ENCODE results near the gene TMEM217. TPM values are rescaled to one million over a fixed set of nuclear protein-coding genes. Genes with fewer than 3 reads are reported as not detected.
"Not testable (repeated sequence)": the region's sequence is repeated elsewhere in the genome, so short reads cannot be mapped to it uniquely, and the experiment has no call there.

TMEM217 gene
- total RNA-seq, 2 donors from 2014 or later: 0.41 to 6.2 TPM

DNA sequence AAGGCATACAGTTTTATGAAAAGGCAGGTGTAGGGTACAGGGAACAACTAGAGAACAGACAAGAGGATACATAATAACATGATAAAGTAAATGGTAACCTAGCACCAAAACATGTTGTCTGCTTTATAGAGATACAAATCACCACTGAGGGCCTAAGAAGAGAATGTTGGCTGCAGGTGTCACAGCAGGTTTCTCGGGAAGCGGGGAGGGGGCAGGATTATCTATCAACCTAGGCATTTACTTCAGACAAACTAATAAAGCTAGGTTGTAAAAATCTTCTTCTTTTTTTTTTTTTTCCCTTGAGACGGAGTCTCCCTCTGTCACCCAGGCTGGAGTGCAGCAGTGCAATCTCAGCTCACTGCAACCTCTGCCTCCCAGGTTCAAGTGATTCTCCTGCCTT, 65.3 kb downstream of the TMEM217 start:
- Histone ChIP-seq H3K36me3 (no peaks in the 10 kb centered on the region), H3K4me1 (ENCODE audit: control insufficient read depth in 1 of 2, low read depth in 2 of 2) (no peaks in the 10 kb centered on the region), H3K4me3 (no peak overlapping the region), H3K27ac (no peak overlapping the region), H3K27me3 (replicated peaks; ENCODE audit: insufficient read depth) (no peaks in the 10 kb centered on the region), H3K9me3 (no peaks in the 10 kb centered on the region)
- DNase-seq (ENCODE audit: low spot score) (no peak), ATAC-seq (ENCODE audit: insufficient number of reproducible peaks, low FRiP score, low read depth) (no peak)
- TF ChIP-seq, protein P1, sequence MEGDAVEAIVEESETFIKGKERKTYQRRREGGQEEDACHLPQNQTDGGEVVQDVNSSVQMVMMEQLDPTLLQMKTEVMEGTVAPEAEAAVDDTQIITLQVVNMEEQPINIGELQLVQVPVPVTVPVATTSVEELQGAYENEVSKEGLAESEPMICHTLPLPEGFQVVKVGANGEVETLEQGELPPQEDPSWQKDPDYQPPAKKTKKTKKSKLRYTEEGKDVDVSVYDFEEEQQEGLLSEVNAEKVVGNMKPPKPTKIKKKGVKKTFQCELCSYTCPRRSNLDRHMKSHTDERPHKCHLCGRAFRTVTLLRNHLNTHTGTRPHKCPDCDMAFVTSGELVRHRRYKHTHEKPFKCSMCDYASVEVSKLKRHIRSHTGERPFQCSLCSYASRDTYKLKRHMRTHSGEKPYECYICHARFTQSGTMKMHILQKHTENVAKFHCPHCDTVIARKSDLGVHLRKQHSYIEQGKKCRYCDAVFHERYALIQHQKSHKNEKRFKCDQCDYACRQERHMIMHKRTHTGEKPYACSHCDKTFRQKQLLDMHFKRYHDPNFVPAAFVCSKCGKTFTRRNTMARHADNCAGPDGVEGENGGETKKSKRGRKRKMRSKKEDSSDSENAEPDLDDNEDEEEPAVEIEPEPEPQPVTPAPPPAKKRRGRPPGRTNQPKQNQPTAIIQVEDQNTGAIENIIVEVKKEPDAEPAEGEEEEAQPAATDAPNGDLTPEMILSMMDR (IDR thresholded peaks at IDR 0.05): no peak

DNA sequence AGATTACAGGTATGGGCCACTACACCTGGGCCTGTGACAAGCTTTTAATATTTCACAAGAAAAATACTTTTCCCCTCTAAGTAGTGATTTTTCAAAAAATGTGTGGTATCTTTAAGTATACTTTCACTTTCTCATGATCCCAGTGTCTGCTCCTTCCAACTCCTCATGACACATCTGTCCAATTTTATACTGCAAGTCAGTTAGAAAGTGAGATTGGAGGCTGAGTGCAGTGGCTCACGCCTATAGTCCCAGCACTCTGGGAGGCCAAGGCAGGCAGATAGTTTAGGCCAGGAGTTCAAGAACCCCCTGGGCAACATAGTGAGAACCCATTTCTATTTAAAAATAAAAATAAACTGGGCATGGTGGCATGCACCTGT, 67.8 kb downstream of the TMEM217 start:
- ATAC-seq (ENCODE audit: insufficient number of reproducible peaks, low FRiP score, low read depth) (no peak), DNase-seq (ENCODE audit: low spot score) (no peak)
- Histone ChIP-seq H3K9me3 (no peaks in the 10 kb centered on the region), H3K4me3 (no peak overlapping the region), H3K27me3 (replicated peaks; ENCODE audit: insufficient read depth) (no peaks in the 10 kb centered on the region), H3K36me3 (no peaks in the 10 kb centered on the region), H3K27ac (no peak overlapping the region), H3K4me1 (ENCODE audit: control insufficient read depth in 1 of 2, low read depth in 2 of 2) (no peaks in the 10 kb centered on the region)
- TF ChIP-seq, protein P1 (IDR thresholded peaks at IDR 0.05): no peak

GRCh38 chr6:37188962-37189510, 68.9 kb downstream of the TMEM217 start:
- H3K4me1 ChIP-seq (ENCODE audit: control insufficient read depth in 1 of 2, low read depth in 2 of 2): peaks cover 0 to 2% of the 10 kb centered on the region in 2 donors

GRCh38 chr6:37187321-37188022, 70.5 kb downstream of the TMEM217 start:
- H3K27ac ChIP-seq: peak overlapping the region in 1 of 2 donors; percentile 30
- ATAC-seq (ENCODE audit: insufficient number of reproducible peaks, low FRiP score, low read depth): no peak
- no peaks in the 10 kb centered on the region for H3K27me3 ChIP-seq (replicated peaks; ENCODE audit: insufficient read depth)
- TF ChIP-seq, protein P1 (IDR thresholded peaks at IDR 0.05): no peak
- no peaks in the 10 kb centered on the region for H3K36me3 ChIP-seq
- no peaks in the 10 kb centered on the region for H3K9me3 ChIP-seq
- peaks cover 0 to 9% of the 10 kb centered on the region in 2 donors for H3K4me1 ChIP-seq (ENCODE audit: control insufficient read depth in 1 of 2, low read depth in 2 of 2)
- DNase-seq (ENCODE audit: low spot score): no peak
- no peak overlapping the region for H3K4me3 ChIP-seq

More at GRCh38 chr6:37188962-37189510, 68.9 kb downstream of the TMEM217 start:
- Histone ChIP-seq H3K4me3 (no peak overlapping the region), H3K27me3 (replicated peaks; ENCODE audit: insufficient read depth) (no peaks in the 10 kb centered on the region), H3K27ac (no peak overlapping the region), H3K9me3 (no peaks in the 10 kb centered on the region), H3K36me3 (no peaks in the 10 kb centered on the region)
- DNase-seq (ENCODE audit: low spot score): no peak
- ATAC-seq (ENCODE audit: insufficient number of reproducible peaks, low FRiP score, low read depth): no peak
- TF ChIP-seq, protein P1 (IDR thresholded peaks at IDR 0.05): no peak

DNA sequence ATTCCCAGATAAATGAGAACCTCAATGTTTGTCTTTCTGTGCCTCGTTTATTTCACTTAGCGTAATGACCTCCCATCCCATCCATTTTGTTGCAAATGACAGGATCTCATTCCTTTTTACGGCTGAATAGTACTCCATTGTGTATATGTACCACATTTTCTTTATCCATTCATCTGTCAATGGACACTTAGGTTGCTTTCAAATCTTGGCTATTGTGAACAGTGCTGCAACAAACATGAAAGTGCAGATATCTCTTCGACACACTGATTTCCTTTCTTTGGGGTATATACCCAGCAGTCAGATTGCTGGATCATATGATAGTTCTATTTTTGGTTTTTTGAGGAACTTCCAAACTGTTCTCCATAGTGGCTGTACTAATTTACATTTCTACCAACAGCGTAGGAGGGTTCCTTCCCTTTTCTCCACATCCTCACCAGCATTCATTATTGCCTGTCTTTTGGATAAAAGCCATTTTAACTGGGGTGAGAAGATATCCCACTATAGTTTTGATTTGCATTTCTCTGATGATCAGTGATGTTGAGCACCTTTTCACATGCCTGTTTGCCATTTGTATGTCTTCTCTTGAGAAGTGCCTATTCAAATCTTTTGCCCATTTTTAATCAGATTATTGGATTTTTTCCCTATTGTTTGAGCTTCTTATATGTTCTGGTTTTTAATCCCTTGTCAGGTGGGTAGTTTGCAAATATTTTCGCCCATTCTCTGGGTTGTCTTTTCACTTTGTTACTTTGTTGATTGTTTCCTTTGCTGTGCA, 71.8 kb downstream of the TMEM217 start:
- H3K36me3 ChIP-seq; ATAC-seq (ENCODE audit: insufficient number of reproducible peaks, low FRiP score, low read depth); H3K4me1 ChIP-seq (ENCODE audit: control insufficient read depth in 1 of 2, low read depth in 2 of 2); DNase-seq (ENCODE audit: low spot score); H3K4me3 ChIP-seq; H3K27ac ChIP-seq; H3K9me3 ChIP-seq; H3K27me3 ChIP-seq (replicated peaks; ENCODE audit: insufficient read depth): not testable (repeated sequence)

Measured in thoracic aorta (tissue), 2 donors.